Endothelial cell (in vitro differentiated cells): ENCODE measurements around the gene RAD51B. TPM values are rescaled to one million over a fixed set of nuclear protein-coding genes. Genes with fewer than 3 reads are reported as not detected.

Experiments used
- DNase-seq: peaks from one replicate; pipeline ENCODE4 v3.0.0; 2021; ENCODE audit warnings: low spot score
- H3K27ac Mint-ChIP-seq: one replicate; pipeline ENCODE4 v1.8.0; 2021; ENCODE audit warnings: mixed read lengths, inconsistent platforms; ENCODE audit not compliant: unreplicated experiment
- H3K27me3 Mint-ChIP-seq: one replicate; pipeline ENCODE4 v1.8.0; 2021; ENCODE audit warnings: mild to moderate bottlenecking, moderate library complexity, mixed read lengths, inconsistent platforms; ENCODE audit not compliant: unreplicated experiment
- H3K36me3 Mint-ChIP-seq: one replicate; pipeline ENCODE4 v1.8.0; 2021; ENCODE audit warnings: mild to moderate bottlenecking, low read depth, mixed read lengths, inconsistent platforms; ENCODE audit not compliant: unreplicated experiment
- H3K4me1 Mint-ChIP-seq: one replicate; pipeline ENCODE4 v1.8.0; 2021; ENCODE audit warnings: mild to moderate bottlenecking, mixed read lengths, inconsistent platforms; ENCODE audit not compliant: unreplicated experiment
- H3K4me3 Mint-ChIP-seq: one replicate; pipeline ENCODE4 v1.8.0; 2021; ENCODE audit warnings: mild to moderate bottlenecking, mixed read lengths, inconsistent platforms; ENCODE audit not compliant: unreplicated experiment
- H3K9me3 Mint-ChIP-seq: one replicate; pipeline ENCODE4 v1.8.0; 2021; ENCODE audit warnings: mixed read lengths, inconsistent platforms; ENCODE audit not compliant: unreplicated experiment
- total RNA-seq: library from RNA; stranded (reverse); fragmentation: NEBNext Ultra II Directional; extraction: Animal tissue kit (Norgen Biotek cat#: 25700); gene quantifications from one replicate; pipeline ENCODE4 v1.2.1, GENCODE V29; 2021; ENCODE audit not compliant: unreplicated experiment
- TF ChIP-seq, protein P1 (sequence below): fragments of 200-600 bp; sonication (generic); IDR thresholded peaks from one replicate; pipeline ENCODE4 v1.5.0; 2021; ENCODE audit warnings: antibody characterized with exemption; ENCODE audit not compliant: unreplicated experiment

RAD51B gene
- total RNA-seq, 1 donor from 2014 or later, result 23.5 TPM

DNA sequence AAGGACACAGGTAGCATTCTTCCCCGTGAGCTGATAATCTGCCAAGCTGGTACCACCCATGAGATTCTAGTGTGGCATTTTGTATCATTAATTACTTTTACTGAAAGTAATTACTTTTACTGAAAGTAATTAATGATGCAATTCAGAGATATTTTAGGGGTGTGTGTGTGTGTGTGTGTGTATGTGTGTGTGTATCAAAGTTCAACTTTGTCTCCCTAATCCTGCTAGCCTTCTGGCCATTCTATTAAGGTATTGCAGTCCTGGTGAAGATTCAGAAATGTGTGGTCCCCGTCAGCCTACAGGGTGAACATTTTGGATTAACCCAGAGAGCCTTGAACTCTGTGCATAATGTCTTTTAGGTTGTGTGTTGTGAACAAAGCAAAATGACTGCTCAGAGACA lies 662.4 kb downstream of the RAD51B start:
- no peak overlapping the region for H3K27ac Mint-ChIP-seq
- peaks cover 56% of the 10 kb centered on the region for H3K4me1 Mint-ChIP-seq

DNA sequence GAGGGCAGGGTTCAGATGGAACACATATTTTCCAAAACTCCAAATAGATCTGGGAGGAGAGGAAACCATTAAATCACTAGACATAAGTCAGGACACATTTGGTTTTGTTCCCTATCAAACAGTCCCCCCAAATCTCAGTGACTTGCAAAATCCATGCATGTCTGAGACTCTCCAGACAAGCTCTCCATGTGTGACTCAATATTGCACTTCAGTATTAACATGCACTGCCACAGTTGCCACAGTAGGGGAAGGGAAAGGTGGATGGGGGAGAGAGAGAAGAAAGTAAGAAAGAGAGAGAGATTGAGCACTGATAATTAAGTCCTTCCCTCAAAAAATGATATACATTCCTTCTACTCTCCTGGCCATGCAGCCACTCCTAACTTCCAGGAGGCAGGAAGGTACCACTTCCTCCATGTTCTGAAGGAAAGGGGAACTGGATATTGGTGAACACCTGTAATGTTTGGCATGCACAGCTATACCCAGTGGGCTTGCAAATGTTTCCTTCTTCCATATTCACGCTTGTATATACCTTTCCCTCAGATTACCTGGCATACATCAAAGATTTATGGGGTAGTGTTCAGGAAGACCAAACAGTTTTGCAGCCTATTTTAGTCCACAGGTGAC lies 663.3 kb downstream of the RAD51B start:
- Mint-ChIP-seq H3K4me1 (peaks cover 50% of the 10 kb centered on the region), H3K27me3 (no peaks in the 10 kb centered on the region), H3K9me3 (no peaks in the 10 kb centered on the region), H3K4me3 (no peak overlapping the region), H3K36me3 (no peaks in the 10 kb centered on the region), H3K27ac (no peak overlapping the region)
- no peak for DNase-seq
- TF ChIP-seq, protein P1, sequence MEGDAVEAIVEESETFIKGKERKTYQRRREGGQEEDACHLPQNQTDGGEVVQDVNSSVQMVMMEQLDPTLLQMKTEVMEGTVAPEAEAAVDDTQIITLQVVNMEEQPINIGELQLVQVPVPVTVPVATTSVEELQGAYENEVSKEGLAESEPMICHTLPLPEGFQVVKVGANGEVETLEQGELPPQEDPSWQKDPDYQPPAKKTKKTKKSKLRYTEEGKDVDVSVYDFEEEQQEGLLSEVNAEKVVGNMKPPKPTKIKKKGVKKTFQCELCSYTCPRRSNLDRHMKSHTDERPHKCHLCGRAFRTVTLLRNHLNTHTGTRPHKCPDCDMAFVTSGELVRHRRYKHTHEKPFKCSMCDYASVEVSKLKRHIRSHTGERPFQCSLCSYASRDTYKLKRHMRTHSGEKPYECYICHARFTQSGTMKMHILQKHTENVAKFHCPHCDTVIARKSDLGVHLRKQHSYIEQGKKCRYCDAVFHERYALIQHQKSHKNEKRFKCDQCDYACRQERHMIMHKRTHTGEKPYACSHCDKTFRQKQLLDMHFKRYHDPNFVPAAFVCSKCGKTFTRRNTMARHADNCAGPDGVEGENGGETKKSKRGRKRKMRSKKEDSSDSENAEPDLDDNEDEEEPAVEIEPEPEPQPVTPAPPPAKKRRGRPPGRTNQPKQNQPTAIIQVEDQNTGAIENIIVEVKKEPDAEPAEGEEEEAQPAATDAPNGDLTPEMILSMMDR, result no peak

More for the DNA sequence above, 662.4 kb downstream of the RAD51B start:
- no peak overlapping the region for H3K4me3 Mint-ChIP-seq
- no peaks in the 10 kb centered on the region for H3K36me3 Mint-ChIP-seq
- H3K9me3 Mint-ChIP-seq, result no peaks in the 10 kb centered on the region
- TF ChIP-seq, protein P1, result no peak
- DNase-seq, result no peak
- peaks cover 3% of the 10 kb centered on the region for H3K27me3 Mint-ChIP-seq

DNA sequence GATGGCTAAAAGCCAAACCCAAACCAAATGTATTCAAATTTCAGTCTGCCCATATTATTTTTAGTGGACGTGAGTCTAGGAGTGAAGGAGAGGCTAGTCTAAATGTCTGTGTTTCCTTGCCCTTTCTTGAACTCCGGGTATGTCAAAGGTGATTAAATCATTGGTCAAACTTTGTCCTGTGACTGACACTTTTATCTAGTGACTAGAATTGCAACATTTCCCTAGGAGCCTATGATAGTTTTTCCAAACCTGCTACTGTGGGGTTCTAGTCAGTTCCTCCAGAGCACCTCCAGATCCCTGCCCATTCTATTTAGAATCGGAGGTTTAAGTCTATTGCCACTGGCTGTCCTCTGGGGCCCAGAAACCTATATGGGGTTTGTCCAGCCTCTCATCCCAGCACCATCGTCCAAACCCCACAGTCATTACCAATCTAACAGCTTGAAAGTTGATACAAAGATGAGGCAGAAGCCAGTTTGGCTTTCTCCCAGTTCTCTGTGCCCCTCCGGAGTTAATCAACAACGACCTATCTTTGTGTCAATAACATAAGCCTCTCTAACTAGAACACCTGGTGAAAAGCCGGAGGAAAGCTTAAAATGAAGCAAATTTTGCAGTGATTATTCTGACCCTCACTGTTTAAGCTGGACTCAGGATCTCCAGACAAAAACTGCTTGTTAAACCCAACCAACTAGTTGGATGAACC lies 666.6 kb downstream of the RAD51B start:
- H3K36me3 Mint-ChIP-seq, result no peaks in the 10 kb centered on the region
- TF ChIP-seq, protein P1, result no peak
- H3K9me3 Mint-ChIP-seq, result no peaks in the 10 kb centered on the region
- no peak overlapping the region for H3K27ac Mint-ChIP-seq
- peaks cover 32% of the 10 kb centered on the region for H3K4me1 Mint-ChIP-seq
- no peak for DNase-seq
- no peak overlapping the region for H3K4me3 Mint-ChIP-seq
- H3K27me3 Mint-ChIP-seq, result no peaks in the 10 kb centered on the region

DNA sequence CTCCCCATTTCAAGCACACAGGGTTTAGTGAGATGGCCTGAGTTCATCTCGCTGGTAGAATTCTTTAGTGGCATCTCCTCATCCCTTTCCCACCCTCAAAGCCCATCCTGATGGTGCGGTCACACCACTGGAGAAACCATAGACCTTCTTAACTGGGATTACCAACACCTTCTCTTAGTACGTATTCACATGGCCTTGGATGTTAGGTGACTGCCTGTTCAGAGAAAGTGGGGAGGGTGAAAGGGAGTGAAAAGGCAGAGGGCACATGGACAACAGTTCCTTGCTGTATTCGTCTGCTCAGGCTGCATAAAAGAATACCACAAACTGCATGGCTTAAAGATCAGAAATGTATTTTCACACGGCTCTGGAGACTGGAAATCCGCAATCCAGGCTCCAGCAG lies 667.2 kb downstream of the RAD51B start:
- Mint-ChIP-seq H3K36me3 (no peaks in the 10 kb centered on the region), H3K27me3 (no peaks in the 10 kb centered on the region), H3K4me1 (peaks cover 30% of the 10 kb centered on the region), H3K4me3 (no peak overlapping the region), H3K27ac (no peak overlapping the region), H3K9me3 (no peaks in the 10 kb centered on the region)
- TF ChIP-seq, protein P1, result no peak
- DNase-seq, result no peak

DNA sequence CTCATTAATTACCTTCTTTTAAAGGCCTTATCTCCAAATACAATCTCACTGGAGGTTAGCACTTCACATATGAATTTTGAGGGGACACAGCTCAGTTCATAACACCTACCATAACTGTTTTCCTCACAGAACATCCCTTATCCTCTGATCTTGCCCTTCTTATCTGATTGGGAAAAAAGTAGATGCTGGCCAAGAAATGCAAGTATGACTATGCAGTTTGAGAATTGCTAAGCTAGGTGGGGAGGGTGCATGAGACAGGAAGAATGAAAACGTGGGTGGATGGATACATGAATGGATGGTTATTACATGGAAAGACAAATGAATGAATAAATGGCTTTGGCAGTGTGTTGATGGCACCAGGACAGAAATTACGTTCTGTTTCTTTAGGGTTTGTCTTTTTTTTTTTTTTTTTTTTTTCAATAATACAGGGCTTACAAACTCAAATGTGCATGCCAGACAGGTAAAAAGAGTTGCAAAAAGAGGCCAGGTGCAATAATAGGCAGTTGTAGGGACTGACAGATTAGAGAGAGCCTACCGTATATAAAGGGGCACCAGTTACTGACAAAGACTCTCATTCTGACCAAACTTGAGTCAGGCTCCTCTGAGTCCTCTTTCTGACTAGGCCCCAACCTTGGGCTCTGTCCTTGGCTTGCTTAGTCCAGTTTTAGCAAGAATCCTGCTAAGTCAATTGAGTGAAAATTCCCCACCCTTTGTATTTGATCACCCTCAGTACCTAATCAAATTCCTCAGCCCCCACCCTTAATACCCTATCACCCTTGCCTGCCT lies 668.4 kb downstream of the RAD51B start:
- no peak for DNase-seq
- Mint-ChIP-seq H3K4me1 (peaks cover 37% of the 10 kb centered on the region), H3K9me3 (no peaks in the 10 kb centered on the region), H3K27ac (no peak overlapping the region), H3K4me3 (no peak overlapping the region), H3K36me3 (no peaks in the 10 kb centered on the region), H3K27me3 (no peaks in the 10 kb centered on the region)
- TF ChIP-seq, protein P1, result no peak
